ENCODE measurements around the gene RAB27A.

The RAB27A gene

GRCh38 chr15:55256281-55257011 lies 33.2 kb downstream of the RAB27A start:
- Histone ChIP-seq H3K79me2 (ENCODE audit: insufficient read depth, low read length) (no peaks in the 10 kb centered on the region), H3K9ac (ENCODE audit: low read length) (no peak overlapping the region)
- TF ChIP-seq CTCF (IDR thresholded peaks at IDR 0.05; ENCODE audit: insufficient read depth, low read length, poor library complexity, severe bottlenecking) (no peak), EZH2phosphoT487 (conservative IDR thresholded peaks at IDR 0.05; ENCODE audit: low read length) (no peak)

GRCh38 chr15:55255714-55256113 lies 33.9 kb downstream of the RAB27A start:
- H4K20me1 ChIP-seq (ENCODE audit: low read depth, low read length): no peaks in the 10 kb centered on the region
- TF ChIP-seq CTCF (IDR thresholded peaks at IDR 0.05; ENCODE audit: insufficient read depth, low read length, poor library complexity, severe bottlenecking) (no peak), EZH2phosphoT487 (conservative IDR thresholded peaks at IDR 0.05; ENCODE audit: low read length) (no peak)
- no peaks in the 10 kb centered on the region for H3K36me3 ChIP-seq (ENCODE audit: low read length)
- no peak overlapping the region for H3K9ac ChIP-seq (ENCODE audit: low read length)
- no peaks in the 10 kb centered on the region for H3K27me3 ChIP-seq (ENCODE audit: low read length)
- H3K4me2 ChIP-seq (ENCODE audit: low read depth, low read length, poor library complexity, severe bottlenecking): no peak overlapping the region
- H3F3A ChIP-seq (ENCODE audit: insufficient read depth): no peaks in the 10 kb centered on the region
- H3K27ac ChIP-seq (ENCODE audit: low read depth, low read length): no peak overlapping the region
- no peaks in the 10 kb centered on the region for H3K79me2 ChIP-seq (ENCODE audit: insufficient read depth, low read length)
- H3K9me3 ChIP-seq (ENCODE audit: insufficient read depth, low read length): no peaks in the 10 kb centered on the region
- no peaks in the 10 kb centered on the region for H3K9me2 ChIP-seq (replicated peaks; ENCODE audit: insufficient read depth, low read length)
- H2AFZ ChIP-seq (ENCODE audit: low read depth, low read length, severe bottlenecking): no peak overlapping the region
- no peak overlapping the region for H3K4me3 ChIP-seq (ENCODE audit: insufficient read depth, low read length, poor library complexity, severe bottlenecking)

More at GRCh38 chr15:55256281-55257011, 33.2 kb downstream of the RAB27A start:
- Histone ChIP-seq H4K20me1 (ENCODE audit: low read depth, low read length) (no peaks in the 10 kb centered on the region), H3K27me3 (ENCODE audit: low read length) (no peaks in the 10 kb centered on the region), H3K9me3 (ENCODE audit: insufficient read depth, low read length) (no peaks in the 10 kb centered on the region), H3K36me3 (ENCODE audit: low read length) (no peaks in the 10 kb centered on the region), H3K4me2 (ENCODE audit: low read depth, low read length, poor library complexity, severe bottlenecking) (no peak overlapping the region), H3K4me3 (ENCODE audit: insufficient read depth, low read length, poor library complexity, severe bottlenecking) (no peak overlapping the region), H3K9me2 (replicated peaks; ENCODE audit: insufficient read depth, low read length) (no peaks in the 10 kb centered on the region), H3K27ac (ENCODE audit: low read depth, low read length) (no peak overlapping the region), H3F3A (ENCODE audit: insufficient read depth) (no peaks in the 10 kb centered on the region), H2AFZ (ENCODE audit: low read depth, low read length, severe bottlenecking) (no peak overlapping the region)

- no peaks in the 10 kb centered on the region for H3K9me3 ChIP-seq (ENCODE audit: insufficient read depth, low read length)
- no peak for TF ChIP-seq CTCF (IDR thresholded peaks at IDR 0.05; ENCODE audit: insufficient read depth, low read length, poor library complexity, severe bottlenecking)
- TF ChIP-seq EZH2phosphoT487 (conservative IDR thresholded peaks at IDR 0.05; ENCODE audit: low read length): no peak
- no peaks in the 10 kb centered on the region for H3K36me3 ChIP-seq (ENCODE audit: low read length)
- no peak overlapping the region for H2AFZ ChIP-seq (ENCODE audit: low read depth, low read length, severe bottlenecking)
- no peak overlapping the region for H3K27ac ChIP-seq (ENCODE audit: low read depth, low read length)
- no peaks in the 10 kb centered on the region for H3K79me2 ChIP-seq (ENCODE audit: insufficient read depth, low read length)
- no peaks in the 10 kb centered on the region for H3F3A ChIP-seq (ENCODE audit: insufficient read depth)
- no peaks in the 10 kb centered on the region for H3K9me2 ChIP-seq (replicated peaks; ENCODE audit: insufficient read depth, low read length)
- no peaks in the 10 kb centered on the region for H3K27me3 ChIP-seq (ENCODE audit: low read length)
- H3K9ac ChIP-seq (ENCODE audit: low read length): no peak overlapping the region
- H3K4me2 ChIP-seq (ENCODE audit: low read depth, low read length, poor library complexity, severe bottlenecking): no peak overlapping the region
- no peaks in the 10 kb centered on the region for H4K20me1 ChIP-seq (ENCODE audit: low read depth, low read length)
- no peak overlapping the region for H3K4me3 ChIP-seq (ENCODE audit: insufficient read depth, low read length, poor library complexity, severe bottlenecking)
Measured at GRCh38 chr15:55254916-55255679, 34.5 kb downstream of the RAB27A start.

Data from SU-DHL-6 (cell line).